Left ventricle myocardium inferior (tissue), 1 donor: ENCODE measurements around the gene SCYL1. TPM values are rescaled to one million over a fixed set of nuclear protein-coding genes. Genes with fewer than 3 reads are reported as not detected.

Experiments used
- DNase-seq: peaks from one replicate; pipeline ENCODE4 v3.0.0-alpha.2; 2020
- H3K27ac ChIP-seq: fragments of 200-600 bp; replicated peaks from 2 replicates; pipeline ENCODE4 v1.8.0; 2021
- H3K27me3 ChIP-seq: fragments of 200-600 bp; 2 replicates; pipeline ENCODE4 v1.8.0; 2021; ENCODE audit warnings: low read depth
- H3K36me3 ChIP-seq: fragments of 200-600 bp; 2 replicates; pipeline ENCODE4 v1.8.0; 2021
- H3K4me1 ChIP-seq: fragments of 200-600 bp; 2 replicates; pipeline ENCODE4 v1.8.0; 2021
- H3K4me3 ChIP-seq: fragments of 200-600 bp; 2 replicates; pipeline ENCODE4 v1.8.0; 2021; ENCODE audit warnings: mild to moderate bottlenecking, moderate library complexity
- H3K9me3 ChIP-seq: fragments of 200-600 bp; replicated peaks from 2 replicates; pipeline ENCODE4 v1.8.0; 2021
- intact Hi-C: fragments of 100-400 bp; cut with micrococcal nuclease; formaldehyde crosslinking; loops from one replicate; pipeline ENCODE4 v1.11.0; 2022
- total RNA-seq: library from RNA; stranded (reverse); fragmentation: NEBNext Ultra II Directional; extraction: Animal tissue kit (Norgen Biotek cat#: 25700); gene quantifications from one replicate; pipeline ENCODE4 v1.2.1, GENCODE V29; 2021
- TF ChIP-seq, protein P1 (sequence below): fragments of 200-600 bp; IDR thresholded peaks from 2 replicates; pipeline ENCODE4 v1.8.0; 2021; ENCODE audit warnings: antibody characterized with exemption, mild to moderate bottlenecking, borderline replicate concordance
- donor health status: DM: no; HTN: yes; CAD: no; lungs with severe emphysema.

SCYL1 gene
- total RNA-seq, 1 donor from 2014 or later, result 60.2 TPM

DNA sequence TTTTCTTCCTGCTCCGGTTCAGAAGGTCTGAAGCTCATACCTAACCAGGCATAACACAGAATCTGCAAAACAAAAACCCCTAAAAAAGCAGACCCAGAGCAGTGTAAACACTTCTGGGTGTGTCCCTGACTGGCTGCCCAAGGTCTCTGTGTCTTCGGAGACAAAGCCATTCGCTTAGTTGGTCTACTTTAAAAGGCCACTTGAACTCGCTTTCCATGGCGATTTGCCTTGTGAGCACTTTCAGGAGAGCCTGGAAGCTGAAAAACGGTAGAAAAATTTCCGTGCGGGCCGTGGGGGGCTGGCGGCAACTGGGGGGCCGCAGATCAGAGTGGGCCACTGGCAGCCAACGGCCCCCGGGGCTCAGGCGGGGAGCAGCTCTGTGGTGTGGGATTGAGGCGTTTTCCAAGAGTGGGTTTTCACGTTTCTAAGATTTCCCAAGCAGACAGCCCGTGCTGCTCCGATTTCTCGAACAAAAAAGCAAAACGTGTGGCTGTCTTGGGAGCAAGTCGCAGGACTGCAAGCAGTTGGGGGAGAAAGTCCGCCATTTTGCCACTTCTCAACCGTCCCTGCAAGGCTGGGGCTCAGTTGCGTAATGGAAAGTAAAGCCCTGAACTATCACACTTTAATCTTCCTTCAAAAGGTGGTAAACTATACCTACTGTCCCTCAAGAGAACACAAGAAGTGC lies 26.7 kb upstream of the SCYL1 start:
- Histone ChIP-seq H3K27ac (peak overlapping the region; percentile 99), H3K9me3 (no peaks in the 10 kb centered on the region), H3K27me3 (no peaks in the 10 kb centered on the region), H3K4me3 (peak overlapping the region; percentile 89), H3K4me1 (peaks cover 71% of the 10 kb centered on the region), H3K36me3 (peaks cover 29% of the 10 kb centered on the region)
- intact Hi-C loops, result no loop called here
- no peak for DNase-seq
- TF ChIP-seq, protein P1, sequence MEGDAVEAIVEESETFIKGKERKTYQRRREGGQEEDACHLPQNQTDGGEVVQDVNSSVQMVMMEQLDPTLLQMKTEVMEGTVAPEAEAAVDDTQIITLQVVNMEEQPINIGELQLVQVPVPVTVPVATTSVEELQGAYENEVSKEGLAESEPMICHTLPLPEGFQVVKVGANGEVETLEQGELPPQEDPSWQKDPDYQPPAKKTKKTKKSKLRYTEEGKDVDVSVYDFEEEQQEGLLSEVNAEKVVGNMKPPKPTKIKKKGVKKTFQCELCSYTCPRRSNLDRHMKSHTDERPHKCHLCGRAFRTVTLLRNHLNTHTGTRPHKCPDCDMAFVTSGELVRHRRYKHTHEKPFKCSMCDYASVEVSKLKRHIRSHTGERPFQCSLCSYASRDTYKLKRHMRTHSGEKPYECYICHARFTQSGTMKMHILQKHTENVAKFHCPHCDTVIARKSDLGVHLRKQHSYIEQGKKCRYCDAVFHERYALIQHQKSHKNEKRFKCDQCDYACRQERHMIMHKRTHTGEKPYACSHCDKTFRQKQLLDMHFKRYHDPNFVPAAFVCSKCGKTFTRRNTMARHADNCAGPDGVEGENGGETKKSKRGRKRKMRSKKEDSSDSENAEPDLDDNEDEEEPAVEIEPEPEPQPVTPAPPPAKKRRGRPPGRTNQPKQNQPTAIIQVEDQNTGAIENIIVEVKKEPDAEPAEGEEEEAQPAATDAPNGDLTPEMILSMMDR, result no peak

- no peaks in the 10 kb centered on the region for H3K9me3 ChIP-seq
- intact Hi-C loops, result no loop called here
These were observed 26.2 kb upstream of the SCYL1 start for GRCh38 chr11:65498727-65498976.

GRCh38 chr11:65498977-65499712 lies 25.7 kb upstream of the SCYL1 start, which contains the start of gene MALAT1:
Gene MALAT1, plus strand, starts transcription at chr11:65499045.
- peak; percentile 93 for DNase-seq
- H3K4me1 ChIP-seq, result peaks cover 71% of the 10 kb centered on the region
- intact Hi-C loops, result no loop called here
- no peaks in the 10 kb centered on the region for H3K9me3 ChIP-seq
- no peaks in the 10 kb centered on the region for H3K27me3 ChIP-seq
- TF ChIP-seq, protein P1, result no peak
- H3K27ac ChIP-seq, result peak within 1 kb of the TSS; percentile 99
- H3K4me3 ChIP-seq, result peak within 1 kb of the TSS; percentile 89
- peaks cover 39% of the 10 kb centered on the region for H3K36me3 ChIP-seq

More at GRCh38 chr11:65498727-65498976, 26.2 kb upstream of the SCYL1 start:
- TF ChIP-seq, protein P1, result no peak
- Histone ChIP-seq H3K27ac (peak overlapping the region; percentile 99), H3K27me3 (no peaks in the 10 kb centered on the region), H3K36me3 (peaks cover 34% of the 10 kb centered on the region), H3K4me3 (peak overlapping the region; percentile 89), H3K4me1 (peaks cover 71% of the 10 kb centered on the region)
- no peak for DNase-seq

GRCh38 chr11:65499713-65500386 lies 25.0 kb upstream of the SCYL1 start:
- Histone ChIP-seq H3K27ac (peak overlapping the region; percentile 99), H3K4me1 (peaks cover 71% of the 10 kb centered on the region), H3K4me3 (peak overlapping the region; percentile 89), H3K27me3 (no peaks in the 10 kb centered on the region), H3K36me3 (peaks cover 46% of the 10 kb centered on the region), H3K9me3 (no peaks in the 10 kb centered on the region)
- DNase-seq, result no peak
- TF ChIP-seq, protein P1, result no peak
- intact Hi-C loops, result loop anchor here (5.0 kb wide), 1 partner anchor 78 kb away; the partner anchor contains the start of gene NEAT1

- DNase-seq, result no peak
- peak overlapping the region; percentile 89 for H3K4me3 ChIP-seq
- TF ChIP-seq, protein P1, result no peak
- H3K36me3 ChIP-seq, result peaks cover 53% of the 10 kb centered on the region
- H3K4me1 ChIP-seq, result peaks cover 71% of the 10 kb centered on the region
- intact Hi-C loops, result loop anchor here (5.0 kb wide), 1 partner anchor 78 kb away; the partner anchor contains the start of gene NEAT1
- no peaks in the 10 kb centered on the region for H3K9me3 ChIP-seq
- H3K27me3 ChIP-seq, result no peaks in the 10 kb centered on the region
- H3K27ac ChIP-seq, result peak overlapping the region; percentile 99
These were observed 24.3 kb upstream of the SCYL1 start for GRCh38 chr11:65500387-65501185.
